Panc1 (cell line): ENCODE results near the gene ANKRD55.

Experiments used
- POLR2AphosphoS5 ChIP-seq: IDR thresholded peaks from 2 replicates; pipeline ENCODE4 v1.6.1; 2012; ENCODE audit warnings: mild to moderate bottlenecking, low read depth, low read length, moderate library complexity
- SIN3A ChIP-seq: IDR thresholded peaks from 2 replicates; pipeline ENCODE4 v1.6.1; 2012; ENCODE audit warnings: low read depth, mild to moderate bottlenecking, low read length, moderate library complexity, borderline replicate concordance; ENCODE audit not compliant: insufficient read depth
- TCF7L2 ChIP-seq: IDR thresholded peaks from 2 replicates; pipeline ENCODE4 v1.6.1; 2011; ENCODE audit warnings: mild to moderate bottlenecking, low read depth, low read length, inconsistent platforms
- TF ChIP-seq, protein P1 (sequence below): fragments of 450-650 bp; IDR thresholded peaks from 2 replicates; pipeline ENCODE4 v1.5.1; 2017; ENCODE audit warnings: mild to moderate bottlenecking
- TF ChIP-seq, protein P2 (sequence below), 2 experiments: IDR thresholded peaks; 2 replicates each; pipeline ENCODE4 v1.6.1; 2011 to 2012; ENCODE audit warnings: low read depth in 2 of 2, control low read depth in 1 of 2, low read length in 1 of 2, mild to moderate bottlenecking in 1 of 2, moderate library complexity in 1 of 2; ENCODE audit not compliant: insufficient read depth in 1 of 2

DNA sequence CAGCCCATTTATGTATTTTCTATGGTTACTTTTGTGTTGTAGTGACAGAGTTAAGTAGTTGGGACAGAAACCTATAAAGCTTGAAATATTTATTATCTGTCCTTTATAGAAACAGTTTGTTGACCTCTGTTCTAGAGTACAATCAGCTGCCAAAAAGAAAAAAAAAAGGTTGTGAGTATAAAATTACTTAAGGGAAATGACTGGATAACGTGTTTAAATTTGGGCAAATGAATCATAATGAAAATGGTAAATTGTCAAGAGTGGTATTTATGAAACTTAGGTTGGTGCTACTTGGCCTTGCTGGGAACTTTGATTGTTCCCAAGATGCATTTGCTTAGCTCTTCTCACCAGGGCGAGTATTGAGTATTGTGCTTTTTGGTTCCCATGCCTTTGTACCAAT lies 168.1 kb downstream of the ANKRD55 start:
- TF ChIP-seq, protein P1, sequence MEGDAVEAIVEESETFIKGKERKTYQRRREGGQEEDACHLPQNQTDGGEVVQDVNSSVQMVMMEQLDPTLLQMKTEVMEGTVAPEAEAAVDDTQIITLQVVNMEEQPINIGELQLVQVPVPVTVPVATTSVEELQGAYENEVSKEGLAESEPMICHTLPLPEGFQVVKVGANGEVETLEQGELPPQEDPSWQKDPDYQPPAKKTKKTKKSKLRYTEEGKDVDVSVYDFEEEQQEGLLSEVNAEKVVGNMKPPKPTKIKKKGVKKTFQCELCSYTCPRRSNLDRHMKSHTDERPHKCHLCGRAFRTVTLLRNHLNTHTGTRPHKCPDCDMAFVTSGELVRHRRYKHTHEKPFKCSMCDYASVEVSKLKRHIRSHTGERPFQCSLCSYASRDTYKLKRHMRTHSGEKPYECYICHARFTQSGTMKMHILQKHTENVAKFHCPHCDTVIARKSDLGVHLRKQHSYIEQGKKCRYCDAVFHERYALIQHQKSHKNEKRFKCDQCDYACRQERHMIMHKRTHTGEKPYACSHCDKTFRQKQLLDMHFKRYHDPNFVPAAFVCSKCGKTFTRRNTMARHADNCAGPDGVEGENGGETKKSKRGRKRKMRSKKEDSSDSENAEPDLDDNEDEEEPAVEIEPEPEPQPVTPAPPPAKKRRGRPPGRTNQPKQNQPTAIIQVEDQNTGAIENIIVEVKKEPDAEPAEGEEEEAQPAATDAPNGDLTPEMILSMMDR = no peak
- TF ChIP-seq POLR2AphosphoS5 (no peak), SIN3A (no peak), TCF7L2 (no peak)
- TF ChIP-seq, protein P2, sequence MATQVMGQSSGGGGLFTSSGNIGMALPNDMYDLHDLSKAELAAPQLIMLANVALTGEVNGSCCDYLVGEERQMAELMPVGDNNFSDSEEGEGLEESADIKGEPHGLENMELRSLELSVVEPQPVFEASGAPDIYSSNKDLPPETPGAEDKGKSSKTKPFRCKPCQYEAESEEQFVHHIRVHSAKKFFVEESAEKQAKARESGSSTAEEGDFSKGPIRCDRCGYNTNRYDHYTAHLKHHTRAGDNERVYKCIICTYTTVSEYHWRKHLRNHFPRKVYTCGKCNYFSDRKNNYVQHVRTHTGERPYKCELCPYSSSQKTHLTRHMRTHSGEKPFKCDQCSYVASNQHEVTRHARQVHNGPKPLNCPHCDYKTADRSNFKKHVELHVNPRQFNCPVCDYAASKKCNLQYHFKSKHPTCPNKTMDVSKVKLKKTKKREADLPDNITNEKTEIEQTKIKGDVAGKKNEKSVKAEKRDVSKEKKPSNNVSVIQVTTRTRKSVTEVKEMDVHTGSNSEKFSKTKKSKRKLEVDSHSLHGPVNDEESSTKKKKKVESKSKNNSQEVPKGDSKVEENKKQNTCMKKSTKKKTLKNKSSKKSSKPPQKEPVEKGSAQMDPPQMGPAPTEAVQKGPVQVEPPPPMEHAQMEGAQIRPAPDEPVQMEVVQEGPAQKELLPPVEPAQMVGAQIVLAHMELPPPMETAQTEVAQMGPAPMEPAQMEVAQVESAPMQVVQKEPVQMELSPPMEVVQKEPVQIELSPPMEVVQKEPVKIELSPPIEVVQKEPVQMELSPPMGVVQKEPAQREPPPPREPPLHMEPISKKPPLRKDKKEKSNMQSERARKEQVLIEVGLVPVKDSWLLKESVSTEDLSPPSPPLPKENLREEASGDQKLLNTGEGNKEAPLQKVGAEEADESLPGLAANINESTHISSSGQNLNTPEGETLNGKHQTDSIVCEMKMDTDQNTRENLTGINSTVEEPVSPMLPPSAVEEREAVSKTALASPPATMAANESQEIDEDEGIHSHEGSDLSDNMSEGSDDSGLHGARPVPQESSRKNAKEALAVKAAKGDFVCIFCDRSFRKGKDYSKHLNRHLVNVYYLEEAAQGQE (IDR thresholded peaks at IDR 0.05; ENCODE audit: insufficient read depth in 1 of 2, low read depth in 2 of 2, low read length in 1 of 2) = no peak
